PC-9 (cell line): ENCODE results near the gene TBX21.

Source experiments
- CTCF ChIP-seq: fragments of 200-600 bp; sonication (generic); conservative IDR thresholded peaks from 2 replicates; pipeline ENCODE4 v1.6.1; 2017; ENCODE audit warnings: mixed run types, antibody characterized with exemption, mild to moderate bottlenecking, moderate library complexity
- EZH2 ChIP-seq: fragments of 200-600 bp; sonication (generic); IDR thresholded peaks from 2 replicates; pipeline ENCODE4 v1.8.0; 2017; ENCODE audit warnings: antibody characterized with exemption, low read depth

DNA sequence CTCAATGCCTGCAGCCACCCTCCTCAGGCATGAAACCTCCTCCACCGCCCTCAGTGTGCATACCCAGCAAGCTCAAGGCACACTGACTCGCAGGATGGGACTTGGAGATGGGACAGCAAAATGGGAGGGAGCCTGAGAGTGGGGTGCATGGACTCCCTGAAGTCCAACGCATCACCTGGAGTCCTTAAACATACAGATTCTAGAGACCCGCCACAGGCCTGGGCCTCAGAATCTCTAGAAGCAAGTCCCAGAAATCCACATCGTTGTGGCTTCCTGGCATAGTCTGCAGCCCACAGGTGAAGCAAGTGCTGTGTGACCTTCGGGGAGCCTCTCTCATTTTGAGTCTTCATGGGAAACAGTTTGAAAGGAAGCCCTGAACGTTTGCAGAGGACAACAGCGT, 3.6 kb upstream of the TBX21 start:
- TF ChIP-seq CTCF (no peak), EZH2 (no peak)
